Left ventricle myocardium inferior (tissue), 1 donor: ENCODE measurements around the gene SLC25A28. TPM values are rescaled to one million over a fixed set of nuclear protein-coding genes. Genes with fewer than 3 reads are reported as not detected.
A peak's percentile ranks its signal among the peaks of the same experiment; 100 is the strongest.
"Not testable (repeated sequence)": the region's sequence is repeated elsewhere in the genome, so short reads cannot be mapped to it uniquely, and the experiment has no call there.

Source experiments
- DNase-seq: peaks from one replicate; pipeline ENCODE4 v3.0.0-alpha.2; 2020
- H3K27ac ChIP-seq: fragments of 200-600 bp; replicated peaks from 2 replicates; pipeline ENCODE4 v1.8.0; 2021
- H3K27me3 ChIP-seq: fragments of 200-600 bp; 2 replicates; pipeline ENCODE4 v1.8.0; 2021; ENCODE audit warnings: low read depth
- H3K36me3 ChIP-seq: fragments of 200-600 bp; 2 replicates; pipeline ENCODE4 v1.8.0; 2021
- H3K4me1 ChIP-seq: fragments of 200-600 bp; 2 replicates; pipeline ENCODE4 v1.8.0; 2021
- H3K4me3 ChIP-seq: fragments of 200-600 bp; 2 replicates; pipeline ENCODE4 v1.8.0; 2021; ENCODE audit warnings: mild to moderate bottlenecking, moderate library complexity
- H3K9me3 ChIP-seq: fragments of 200-600 bp; replicated peaks from 2 replicates; pipeline ENCODE4 v1.8.0; 2021
- intact Hi-C: fragments of 100-400 bp; cut with micrococcal nuclease; formaldehyde crosslinking; loops from one replicate; pipeline ENCODE4 v1.11.0; 2022
- total RNA-seq: library from RNA; stranded (reverse); fragmentation: NEBNext Ultra II Directional; extraction: Animal tissue kit (Norgen Biotek cat#: 25700); gene quantifications from one replicate; pipeline ENCODE4 v1.2.1, GENCODE V29; 2021
- TF ChIP-seq, protein P1 (sequence below): fragments of 200-600 bp; IDR thresholded peaks from 2 replicates; pipeline ENCODE4 v1.8.0; 2021; ENCODE audit warnings: antibody characterized with exemption, mild to moderate bottlenecking, borderline replicate concordance
- donor health status: DM: no; HTN: yes; CAD: no; lungs with severe emphysema.

SLC25A28 gene
- total RNA-seq, 1 donor from 2014 or later, result 41.2 TPM

DNA sequence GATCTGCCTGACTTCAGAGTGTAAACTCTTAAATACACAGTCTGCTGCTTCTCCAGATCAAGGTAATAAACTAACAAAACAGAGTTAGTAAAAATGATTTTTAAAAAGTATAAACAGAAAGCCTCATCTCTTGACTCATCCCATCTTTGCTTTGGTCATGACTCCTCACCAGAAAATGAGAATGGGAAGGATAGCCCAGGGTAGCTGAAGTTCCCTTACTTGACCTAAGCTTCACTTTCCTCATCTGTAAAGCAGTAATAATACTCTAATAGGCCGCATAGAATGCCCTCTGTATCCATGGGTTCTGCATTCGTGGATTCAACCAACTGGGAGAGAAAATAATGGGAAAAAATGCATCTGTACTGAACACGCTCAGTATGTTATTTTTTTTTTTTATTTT lies 11.3 kb upstream of the SLC25A28 start:
- Histone ChIP-seq H3K4me3 (no peak overlapping the region), H3K27me3 (peaks cover 12% of the 10 kb centered on the region), H3K36me3 (no peaks in the 10 kb centered on the region), H3K9me3 (no peaks in the 10 kb centered on the region), H3K4me1 (no peaks in the 10 kb centered on the region), H3K27ac (no peak overlapping the region)
- intact Hi-C loops, result no loop called here
- no peak for DNase-seq
- TF ChIP-seq, protein P1, sequence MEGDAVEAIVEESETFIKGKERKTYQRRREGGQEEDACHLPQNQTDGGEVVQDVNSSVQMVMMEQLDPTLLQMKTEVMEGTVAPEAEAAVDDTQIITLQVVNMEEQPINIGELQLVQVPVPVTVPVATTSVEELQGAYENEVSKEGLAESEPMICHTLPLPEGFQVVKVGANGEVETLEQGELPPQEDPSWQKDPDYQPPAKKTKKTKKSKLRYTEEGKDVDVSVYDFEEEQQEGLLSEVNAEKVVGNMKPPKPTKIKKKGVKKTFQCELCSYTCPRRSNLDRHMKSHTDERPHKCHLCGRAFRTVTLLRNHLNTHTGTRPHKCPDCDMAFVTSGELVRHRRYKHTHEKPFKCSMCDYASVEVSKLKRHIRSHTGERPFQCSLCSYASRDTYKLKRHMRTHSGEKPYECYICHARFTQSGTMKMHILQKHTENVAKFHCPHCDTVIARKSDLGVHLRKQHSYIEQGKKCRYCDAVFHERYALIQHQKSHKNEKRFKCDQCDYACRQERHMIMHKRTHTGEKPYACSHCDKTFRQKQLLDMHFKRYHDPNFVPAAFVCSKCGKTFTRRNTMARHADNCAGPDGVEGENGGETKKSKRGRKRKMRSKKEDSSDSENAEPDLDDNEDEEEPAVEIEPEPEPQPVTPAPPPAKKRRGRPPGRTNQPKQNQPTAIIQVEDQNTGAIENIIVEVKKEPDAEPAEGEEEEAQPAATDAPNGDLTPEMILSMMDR, result no peak

DNA sequence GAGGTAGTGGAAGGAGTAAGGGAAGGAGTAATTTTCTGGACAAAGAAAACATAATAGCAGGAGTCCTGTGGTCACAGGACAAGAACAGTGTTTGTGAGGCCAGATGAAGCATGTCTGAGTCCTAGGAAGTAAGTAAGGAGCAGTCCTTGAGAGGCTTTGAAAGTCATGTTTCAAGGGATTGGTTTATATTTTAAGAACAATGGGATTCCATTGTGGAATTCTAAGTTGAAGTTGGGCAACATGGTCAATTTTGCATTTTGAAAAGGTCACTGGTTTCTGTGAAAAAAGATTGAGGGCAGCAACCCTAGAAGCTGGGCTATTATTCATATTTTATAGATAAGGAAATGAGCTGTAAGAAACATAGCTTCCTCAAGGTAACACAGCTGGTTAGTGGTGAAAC lies 10.8 kb upstream of the SLC25A28 start:
- no peak overlapping the region for H3K27ac ChIP-seq
- no peak overlapping the region for H3K4me3 ChIP-seq
- H3K4me1 ChIP-seq, result no peaks in the 10 kb centered on the region
- H3K36me3 ChIP-seq, result no peaks in the 10 kb centered on the region
- peaks cover 12% of the 10 kb centered on the region for H3K27me3 ChIP-seq
- TF ChIP-seq, protein P1, result no peak
- intact Hi-C loops, result no loop called here
- H3K9me3 ChIP-seq, result no peaks in the 10 kb centered on the region
- DNase-seq, result no peak

DNA sequence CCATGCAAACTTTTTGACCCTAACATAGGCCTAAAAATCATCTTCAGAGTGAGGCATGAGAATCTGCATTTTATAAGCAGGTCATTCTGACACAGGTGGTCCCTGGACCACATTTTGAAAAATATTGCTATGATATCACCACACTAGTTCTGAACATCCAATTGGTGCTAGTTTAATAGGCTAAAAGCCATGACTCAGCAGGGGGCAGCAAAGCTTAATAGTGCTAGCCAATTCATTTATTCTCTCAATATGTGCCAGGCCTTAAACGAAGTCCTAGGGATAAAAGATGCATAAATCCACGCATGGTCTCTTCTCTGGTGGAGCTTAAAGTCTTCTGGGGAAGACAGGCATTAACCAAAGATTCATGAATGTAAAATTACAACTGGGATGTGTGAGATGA lies 10.2 kb upstream of the SLC25A28 start:
- intact Hi-C loops, result no loop called here
- peaks cover 12% of the 10 kb centered on the region for H3K27me3 ChIP-seq
- H3K27ac ChIP-seq, result no peak overlapping the region
- no peak overlapping the region for H3K4me3 ChIP-seq
- no peaks in the 10 kb centered on the region for H3K36me3 ChIP-seq
- H3K4me1 ChIP-seq, result no peaks in the 10 kb centered on the region
- DNase-seq, result no peak
- no peaks in the 10 kb centered on the region for H3K9me3 ChIP-seq
- TF ChIP-seq, protein P1, result peak; percentile 46

DNA sequence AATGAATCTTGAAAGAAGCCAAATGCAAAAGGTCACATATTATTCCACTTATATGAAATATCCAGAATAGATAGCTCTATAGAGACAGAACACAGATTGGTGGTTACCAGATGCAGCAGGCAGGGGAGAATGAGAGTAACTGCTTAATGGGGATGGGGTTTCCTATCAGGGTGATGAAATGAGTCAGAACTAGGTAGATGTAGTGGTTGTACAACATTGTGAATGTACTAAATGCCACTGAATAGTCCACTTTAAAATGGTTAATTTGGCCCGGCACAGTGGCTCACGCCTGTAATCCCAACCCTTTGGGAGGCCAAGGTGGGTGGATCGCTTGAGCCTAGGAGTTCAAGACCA lies 9.4 kb upstream of the SLC25A28 start:
- no peak overlapping the region for H3K4me3 ChIP-seq
- no peaks in the 10 kb centered on the region for H3K36me3 ChIP-seq
- no peaks in the 10 kb centered on the region for H3K4me1 ChIP-seq
- H3K27me3 ChIP-seq, result peaks cover 12% of the 10 kb centered on the region
- no peaks in the 10 kb centered on the region for H3K9me3 ChIP-seq
- H3K27ac ChIP-seq, result no peak overlapping the region
- TF ChIP-seq, protein P1, result no peak
- DNase-seq, result no peak
- intact Hi-C loops, result no loop called here

DNA sequence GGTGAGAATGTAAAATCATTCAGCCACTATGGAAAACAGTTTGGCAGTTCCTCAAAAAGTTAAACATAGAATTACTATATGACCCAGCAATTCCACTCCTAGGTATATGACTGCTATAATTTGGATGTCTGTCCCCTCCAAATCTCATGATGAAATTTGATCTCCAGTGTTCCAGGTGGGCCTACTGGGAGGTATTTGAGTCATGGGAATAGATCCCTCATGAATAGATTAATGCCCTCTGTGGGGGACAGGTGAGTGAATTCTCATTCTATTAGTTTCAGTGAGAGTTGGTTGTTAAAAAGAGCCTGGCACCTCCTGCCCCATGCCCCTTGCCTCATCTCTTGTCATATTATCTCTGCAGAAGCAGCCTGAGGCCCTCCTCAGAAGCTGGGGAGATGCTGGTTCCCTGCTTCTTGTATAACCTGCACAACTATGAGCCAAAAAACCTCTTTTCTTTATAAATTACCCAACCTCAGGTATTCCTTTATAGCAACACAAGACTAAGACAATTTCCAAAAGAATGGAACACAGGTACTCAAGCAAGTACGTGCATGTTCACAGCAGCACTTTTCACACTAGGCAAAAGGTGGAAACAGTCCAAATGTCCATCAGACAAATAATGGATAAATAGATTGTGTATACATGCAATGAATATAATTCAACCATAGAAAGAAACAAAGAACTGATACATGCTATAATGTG lies 8.8 kb upstream of the SLC25A28 start:
- H3K27ac ChIP-seq, result no peak overlapping the region
- H3K4me3 ChIP-seq, result no peak overlapping the region
- no peaks in the 10 kb centered on the region for H3K36me3 ChIP-seq
- intact Hi-C loops, result no loop called here
- H3K9me3 ChIP-seq, result no peaks in the 10 kb centered on the region
- TF ChIP-seq, protein P1, result no peak
- H3K27me3 ChIP-seq, result peaks cover 12% of the 10 kb centered on the region
- no peaks in the 10 kb centered on the region for H3K4me1 ChIP-seq
- DNase-seq, result no peak

DNA sequence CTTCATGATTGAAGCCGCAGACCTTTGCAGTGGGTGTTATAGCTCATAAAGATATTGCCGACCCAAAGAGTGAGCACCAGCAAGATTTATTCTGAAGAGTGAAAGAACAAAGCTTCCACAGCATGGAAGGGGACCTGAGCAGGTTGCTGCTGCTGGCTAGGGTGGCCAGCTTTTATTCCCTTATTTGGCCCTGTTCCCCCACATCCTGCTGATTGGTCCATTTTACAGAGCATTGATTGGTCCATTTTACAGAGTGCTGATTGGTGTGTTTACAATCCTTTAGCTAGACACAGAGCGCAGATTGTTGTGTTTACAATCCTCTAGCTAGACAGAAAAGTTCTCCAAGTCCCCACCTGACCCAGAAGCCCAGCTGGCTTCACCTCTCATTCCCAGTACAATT lies 4.9 kb upstream of the SLC25A28 start:
- H3K4me1 ChIP-seq, result peaks cover 16% of the 10 kb centered on the region
- intact Hi-C loops, DNase-seq, H3K36me3 ChIP-seq, H3K4me3 ChIP-seq, H3K9me3 ChIP-seq, H3K27ac ChIP-seq, H3K27me3 ChIP-seq: not testable (repeated sequence)
